Endothelial cell (in vitro differentiated cells): ENCODE measurements around the gene KCNQ2. TPM values are rescaled to one million over a fixed set of nuclear protein-coding genes. Genes with fewer than 3 reads are reported as not detected.

ENCODE experiments used
- DNase-seq: peaks from one replicate; pipeline ENCODE4 v3.0.0; 2021; ENCODE audit warnings: low spot score
- H3K27ac Mint-ChIP-seq: one replicate; pipeline ENCODE4 v1.8.0; 2021; ENCODE audit warnings: mixed read lengths, inconsistent platforms; ENCODE audit not compliant: unreplicated experiment
- H3K27me3 Mint-ChIP-seq: one replicate; pipeline ENCODE4 v1.8.0; 2021; ENCODE audit warnings: mild to moderate bottlenecking, moderate library complexity, mixed read lengths, inconsistent platforms; ENCODE audit not compliant: unreplicated experiment
- H3K36me3 Mint-ChIP-seq: one replicate; pipeline ENCODE4 v1.8.0; 2021; ENCODE audit warnings: mild to moderate bottlenecking, low read depth, mixed read lengths, inconsistent platforms; ENCODE audit not compliant: unreplicated experiment
- H3K4me1 Mint-ChIP-seq: one replicate; pipeline ENCODE4 v1.8.0; 2021; ENCODE audit warnings: mild to moderate bottlenecking, mixed read lengths, inconsistent platforms; ENCODE audit not compliant: unreplicated experiment
- H3K4me3 Mint-ChIP-seq: one replicate; pipeline ENCODE4 v1.8.0; 2021; ENCODE audit warnings: mild to moderate bottlenecking, mixed read lengths, inconsistent platforms; ENCODE audit not compliant: unreplicated experiment
- H3K9me3 Mint-ChIP-seq: one replicate; pipeline ENCODE4 v1.8.0; 2021; ENCODE audit warnings: mixed read lengths, inconsistent platforms; ENCODE audit not compliant: unreplicated experiment
- total RNA-seq: library from RNA; stranded (reverse); fragmentation: NEBNext Ultra II Directional; extraction: Animal tissue kit (Norgen Biotek cat#: 25700); gene quantifications from one replicate; pipeline ENCODE4 v1.2.1, GENCODE V29; 2021; ENCODE audit not compliant: unreplicated experiment
- TF ChIP-seq, protein P1 (sequence below): fragments of 200-600 bp; sonication (generic); IDR thresholded peaks from one replicate; pipeline ENCODE4 v1.5.0; 2021; ENCODE audit warnings: antibody characterized with exemption; ENCODE audit not compliant: unreplicated experiment

KCNQ2 gene
- total RNA-seq, 1 donor from 2014 or later: 3.2 TPM

- TF ChIP-seq, protein P1, sequence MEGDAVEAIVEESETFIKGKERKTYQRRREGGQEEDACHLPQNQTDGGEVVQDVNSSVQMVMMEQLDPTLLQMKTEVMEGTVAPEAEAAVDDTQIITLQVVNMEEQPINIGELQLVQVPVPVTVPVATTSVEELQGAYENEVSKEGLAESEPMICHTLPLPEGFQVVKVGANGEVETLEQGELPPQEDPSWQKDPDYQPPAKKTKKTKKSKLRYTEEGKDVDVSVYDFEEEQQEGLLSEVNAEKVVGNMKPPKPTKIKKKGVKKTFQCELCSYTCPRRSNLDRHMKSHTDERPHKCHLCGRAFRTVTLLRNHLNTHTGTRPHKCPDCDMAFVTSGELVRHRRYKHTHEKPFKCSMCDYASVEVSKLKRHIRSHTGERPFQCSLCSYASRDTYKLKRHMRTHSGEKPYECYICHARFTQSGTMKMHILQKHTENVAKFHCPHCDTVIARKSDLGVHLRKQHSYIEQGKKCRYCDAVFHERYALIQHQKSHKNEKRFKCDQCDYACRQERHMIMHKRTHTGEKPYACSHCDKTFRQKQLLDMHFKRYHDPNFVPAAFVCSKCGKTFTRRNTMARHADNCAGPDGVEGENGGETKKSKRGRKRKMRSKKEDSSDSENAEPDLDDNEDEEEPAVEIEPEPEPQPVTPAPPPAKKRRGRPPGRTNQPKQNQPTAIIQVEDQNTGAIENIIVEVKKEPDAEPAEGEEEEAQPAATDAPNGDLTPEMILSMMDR: no peak
- DNase-seq: no peak
- peaks cover 7% of the 10 kb centered on the region for H3K27me3 Mint-ChIP-seq
- no peaks in the 10 kb centered on the region for H3K9me3 Mint-ChIP-seq
- no peak overlapping the region for H3K4me3 Mint-ChIP-seq
- H3K36me3 Mint-ChIP-seq: no peaks in the 10 kb centered on the region
- H3K4me1 Mint-ChIP-seq: no peaks in the 10 kb centered on the region
- no peak overlapping the region for H3K27ac Mint-ChIP-seq
Observed at GRCh38 chr20:63465380-63466249, 6.8 kb downstream of the KCNQ2 start.

GRCh38 chr20:63464289-63464635, 8.2 kb downstream of the KCNQ2 start:
- Mint-ChIP-seq H3K9me3 (no peaks in the 10 kb centered on the region), H3K27ac (no peak overlapping the region), H3K36me3 (no peaks in the 10 kb centered on the region), H3K27me3 (peaks cover 7% of the 10 kb centered on the region), H3K4me3 (no peak overlapping the region), H3K4me1 (no peaks in the 10 kb centered on the region)
- TF ChIP-seq, protein P1: no peak
- DNase-seq: no peak

DNA sequence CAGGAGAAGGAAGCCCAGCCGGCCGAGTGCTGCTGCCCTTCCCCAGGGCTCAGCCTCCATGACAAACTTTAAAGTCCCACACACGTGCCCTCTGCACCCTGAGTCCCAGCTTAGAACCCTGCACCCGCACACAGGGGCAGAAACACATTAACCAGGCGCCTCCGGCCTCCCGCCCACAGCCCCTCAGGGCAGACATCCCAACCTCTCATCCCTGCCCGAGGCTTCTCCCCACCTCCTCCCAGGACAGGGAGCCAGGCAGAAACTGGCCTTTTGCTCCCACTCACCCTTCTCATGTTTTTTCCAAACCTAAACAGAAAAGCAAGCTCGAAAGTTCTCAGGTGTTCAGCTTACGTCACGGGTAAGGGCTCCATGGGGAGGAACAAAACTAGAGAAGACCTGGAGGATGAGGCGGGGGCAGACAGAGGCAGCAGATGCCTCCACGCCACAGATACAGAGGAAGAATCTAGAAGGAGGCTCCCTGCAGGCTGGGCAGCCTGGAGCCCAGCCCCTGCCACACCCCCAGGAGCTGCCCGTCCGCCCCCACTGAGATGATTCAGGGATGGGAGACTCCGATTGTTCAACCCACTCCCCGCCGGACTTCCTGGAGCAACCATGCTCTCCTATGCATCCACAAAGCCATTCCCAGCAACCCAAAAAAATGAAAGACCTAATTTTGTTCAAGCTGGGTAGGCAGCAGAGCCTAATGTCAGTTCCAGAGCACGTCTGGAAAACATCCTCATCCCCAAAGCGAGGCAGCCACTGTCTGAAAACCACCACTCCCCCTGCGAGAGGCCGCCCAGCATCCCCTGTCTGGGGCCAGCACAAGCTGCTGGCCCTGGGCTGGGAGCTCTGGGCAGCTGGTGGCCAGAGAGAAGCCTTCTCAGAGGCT, 8.8 kb downstream of the KCNQ2 start:
- peaks cover 8% of the 10 kb centered on the region for H3K27me3 Mint-ChIP-seq
- no peaks in the 10 kb centered on the region for H3K36me3 Mint-ChIP-seq
- H3K4me1 Mint-ChIP-seq: no peaks in the 10 kb centered on the region
- H3K4me3 Mint-ChIP-seq: no peak overlapping the region
- DNase-seq: no peak
- H3K9me3 Mint-ChIP-seq: no peaks in the 10 kb centered on the region
- no peak overlapping the region for H3K27ac Mint-ChIP-seq
- TF ChIP-seq, protein P1: no peak

GRCh38 chr20:63462244-63462643, 10.2 kb downstream of the KCNQ2 start:
- no peaks in the 10 kb centered on the region for H3K9me3 Mint-ChIP-seq
- H3K36me3 Mint-ChIP-seq: no peaks in the 10 kb centered on the region
- H3K27ac Mint-ChIP-seq: no peak overlapping the region
- H3K4me3 Mint-ChIP-seq: no peak overlapping the region
- peaks cover 8% of the 10 kb centered on the region for H3K27me3 Mint-ChIP-seq
- TF ChIP-seq, protein P1: no peak
- H3K4me1 Mint-ChIP-seq: no peaks in the 10 kb centered on the region
- no peak for DNase-seq
